ENCODE data around the gene THOP1. TPM values are rescaled to one million over a fixed set of nuclear protein-coding genes. Genes with fewer than 3 reads are reported as not detected.

The THOP1 gene
- total and polyA plus RNA-seq, 10 donors, result 31.0 to 96.2 (median 42.8) TPM

- peaks cover 19 to 71% (median 43%) of the 10 kb centered on the region in 6 donors for H3K4me1 ChIP-seq
- intact Hi-C loops (cut with DNase I; ENCODE audit: low total_unique reads), result no loop called here
- no peaks in the 10 kb centered on the region for H3K9me3 ChIP-seq
- H3K27me3 ChIP-seq (replicated peaks in 1 of 7), result no peaks in the 10 kb centered on the region
- H3K27ac ChIP-seq, result no peak overlapping the region
- peaks cover 0 to 25% (median 14%) of the 10 kb centered on the region in 6 donors for H3K36me3 ChIP-seq
- WGBS, 5 donors, result 82 to 88% (median 88%) methylated on average over 7 to 8 of the region's 8 CpGs
- TF ChIP-seq POLR2A (IDR thresholded peaks at IDR 0.05), result no peak
- TF ChIP-seq, protein P1, sequence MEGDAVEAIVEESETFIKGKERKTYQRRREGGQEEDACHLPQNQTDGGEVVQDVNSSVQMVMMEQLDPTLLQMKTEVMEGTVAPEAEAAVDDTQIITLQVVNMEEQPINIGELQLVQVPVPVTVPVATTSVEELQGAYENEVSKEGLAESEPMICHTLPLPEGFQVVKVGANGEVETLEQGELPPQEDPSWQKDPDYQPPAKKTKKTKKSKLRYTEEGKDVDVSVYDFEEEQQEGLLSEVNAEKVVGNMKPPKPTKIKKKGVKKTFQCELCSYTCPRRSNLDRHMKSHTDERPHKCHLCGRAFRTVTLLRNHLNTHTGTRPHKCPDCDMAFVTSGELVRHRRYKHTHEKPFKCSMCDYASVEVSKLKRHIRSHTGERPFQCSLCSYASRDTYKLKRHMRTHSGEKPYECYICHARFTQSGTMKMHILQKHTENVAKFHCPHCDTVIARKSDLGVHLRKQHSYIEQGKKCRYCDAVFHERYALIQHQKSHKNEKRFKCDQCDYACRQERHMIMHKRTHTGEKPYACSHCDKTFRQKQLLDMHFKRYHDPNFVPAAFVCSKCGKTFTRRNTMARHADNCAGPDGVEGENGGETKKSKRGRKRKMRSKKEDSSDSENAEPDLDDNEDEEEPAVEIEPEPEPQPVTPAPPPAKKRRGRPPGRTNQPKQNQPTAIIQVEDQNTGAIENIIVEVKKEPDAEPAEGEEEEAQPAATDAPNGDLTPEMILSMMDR (IDR thresholded peaks at IDR 0.05 in 8 of 11, conservative IDR thresholded peaks at IDR 0.05 in 3 of 11), result no peak
- no peak for TF ChIP-seq POLR2AphosphoS5 (IDR thresholded peaks at IDR 0.05)
- no peak for DNase-seq
- H3K4me3 ChIP-seq, result no peak overlapping the region
Measured at GRCh38 chr19:2787115-2787514, 1.8 kb downstream of the THOP1 start.

DNA sequence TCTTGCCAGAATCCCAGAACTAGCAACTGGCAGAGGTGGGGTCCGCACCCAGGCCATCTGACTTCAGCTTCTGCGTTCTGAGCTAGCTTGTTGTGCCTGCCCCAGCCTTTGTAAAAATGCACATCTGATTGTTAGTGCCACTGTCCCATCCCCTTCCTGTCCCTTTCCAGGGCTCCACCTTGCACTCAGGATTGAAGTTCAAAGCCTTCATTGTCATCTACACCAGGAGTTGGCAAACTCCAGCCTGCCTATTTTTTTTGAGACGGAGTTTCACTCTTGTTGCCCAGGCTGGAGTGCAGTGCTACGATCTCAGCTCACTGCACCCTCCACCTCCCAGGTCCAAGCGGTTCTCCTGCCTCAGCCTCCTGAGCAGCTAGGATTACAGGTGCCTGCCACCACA is 2.9 kb downstream of the THOP1 start:
- Histone ChIP-seq H3K4me1 (peaks cover 16 to 62% (median 37%) of the 10 kb centered on the region in 6 donors), H3K9me3 (no peaks in the 10 kb centered on the region), H3K27ac (no peak overlapping the region), H3K27me3 (replicated peaks in 1 of 7) (no peaks in the 10 kb centered on the region), H3K4me3 (no peak overlapping the region), H3K36me3 (peaks cover 0 to 36% (median 14%) of the 10 kb centered on the region in 6 donors)
- intact Hi-C loops (cut with DNase I; ENCODE audit: low total_unique reads), result no loop called here
- no peak for DNase-seq
- WGBS, 5 donors, result 86 to 96% (median 93%) methylated on average over 5 of the region's 5 CpGs
- TF ChIP-seq POLR2AphosphoS5 (IDR thresholded peaks at IDR 0.05) (no peak), POLR2A (IDR thresholded peaks at IDR 0.05) (no peak)
- TF ChIP-seq, protein P1 (IDR thresholded peaks at IDR 0.05 in 8 of 11, conservative IDR thresholded peaks at IDR 0.05 in 3 of 11), result no peak

GRCh38 chr19:2790194-2790556 is 4.9 kb downstream of the THOP1 start:
- Histone ChIP-seq H3K36me3 (peaks cover 0 to 56% (median 20%) of the 10 kb centered on the region in 6 donors), H3K4me1 (peaks cover 7 to 42% (median 18%) of the 10 kb centered on the region in 6 donors), H3K27me3 (replicated peaks in 1 of 7) (no peaks in the 10 kb centered on the region)

GRCh38 chr19:2790557-2791271 is 5.4 kb downstream of the THOP1 start:
- Histone ChIP-seq H3K27me3 (replicated peaks in 1 of 7) (no peaks in the 10 kb centered on the region), H3K36me3 (peaks cover 0 to 61% (median 24%) of the 10 kb centered on the region in 6 donors), H3K9me3 (no peaks in the 10 kb centered on the region), H3K27ac (no peak overlapping the region), H3K4me3 (no peak overlapping the region), H3K4me1 (peaks cover 7 to 40% (median 15%) of the 10 kb centered on the region in 6 donors)
- TF ChIP-seq POLR2A (IDR thresholded peaks at IDR 0.05) (no peak), POLR2AphosphoS5 (IDR thresholded peaks at IDR 0.05) (no peak)
- TF ChIP-seq, protein P1 (IDR thresholded peaks at IDR 0.05 in 8 of 11, conservative IDR thresholded peaks at IDR 0.05 in 3 of 11), result no peak
- DNase-seq, result no peak
- WGBS, 5 donors, result 94 to 97% (median 96%) methylated on average over 28 to 32 of the region's 32 CpGs
- intact Hi-C loops (cut with DNase I; ENCODE audit: low total_unique reads), result no loop called here

More at GRCh38 chr19:2790194-2790556, 4.9 kb downstream of the THOP1 start:
- 93 to 97% (median 96%) methylated on average over 14 of the region's 14 CpGs for WGBS, 5 donors
- no peak for TF ChIP-seq POLR2A (IDR thresholded peaks at IDR 0.05)
- TF ChIP-seq, protein P1 (IDR thresholded peaks at IDR 0.05 in 8 of 11, conservative IDR thresholded peaks at IDR 0.05 in 3 of 11), result no peak
- TF ChIP-seq POLR2AphosphoS5 (IDR thresholded peaks at IDR 0.05), result no peak
- no peak for DNase-seq
- no peak overlapping the region for H3K27ac ChIP-seq
- intact Hi-C loops (cut with DNase I; ENCODE audit: low total_unique reads), result no loop called here
- no peak overlapping the region for H3K4me3 ChIP-seq
- no peaks in the 10 kb centered on the region for H3K9me3 ChIP-seq
